HG03159 (cell line): ENCODE data around the gene SDF2.
"Not testable (repeated sequence)": the region's sequence is repeated elsewhere in the genome, so short reads cannot be mapped to it uniquely, and the experiment has no call there.

Experiments used
- ATAC-seq: cut with Tn5 transposase; IDR thresholded peaks from one replicate; pipeline ENCODE4 v1.9.1; 2021; ENCODE audit warnings: mild to moderate bottlenecking, moderate library complexity; ENCODE audit not compliant: unreplicated experiment

The SDF2 gene

GRCh38 chr17:28635506-28635905 is 26.2 kb downstream of the SDF2 start:
- ATAC-seq = no peak

GRCh38 chr17:28634206-28634865 is 27.4 kb downstream of the SDF2 start:
- ATAC-seq = no peak

- ATAC-seq = no peak
Measured at GRCh38 chr17:28626818-28627217, 34.9 kb downstream of the SDF2 start.

- no peak for ATAC-seq
Measured at GRCh38 chr17:28624148-28624547, 37.6 kb downstream of the SDF2 start.

- no peak for ATAC-seq
Measured at GRCh38 chr17:28623696-28624095, 38.0 kb downstream of the SDF2 start.

- ATAC-seq = no peak
Measured at GRCh38 chr17:28622186-28622585, 39.5 kb downstream of the SDF2 start.

GRCh38 chr17:28620010-28620409 is 41.7 kb downstream of the SDF2 start:
- ATAC-seq = no peak

GRCh38 chr17:28618464-28618863 is 43.2 kb downstream of the SDF2 start:
- no peak for ATAC-seq

- ATAC-seq = no peak
Measured at GRCh38 chr17:28616281-28616680, 45.4 kb downstream of the SDF2 start.

GRCh38 chr17:28615260-28615940 is 46.3 kb downstream of the SDF2 start:
- no peak for ATAC-seq

GRCh38 chr17:28613931-28614381 is 47.8 kb downstream of the SDF2 start, which contains the start of gene RSKR:
Gene RSKR (minus strand): TSS chr17:28614185. CDS start chr17:28614161, 24 bp downstream.
- ATAC-seq = no peak

GRCh38 chr17:28612936-28613872 is 48.5 kb downstream of the SDF2 start:
- no peak for ATAC-seq

- no peak for ATAC-seq
Measured at GRCh38 chr17:28612531-28612930, 49.2 kb downstream of the SDF2 start.

- no peak for ATAC-seq
Measured at GRCh38 chr17:28610376-28610775, 51.3 kb downstream of the SDF2 start.

GRCh38 chr17:28604031-28604430 is 57.7 kb downstream of the SDF2 start:
- ATAC-seq = not testable (repeated sequence)

- peak; percentile 38 for ATAC-seq
Measured at GRCh38 chr17:28599311-28600184, 62.2 kb downstream of the SDF2 start.

- ATAC-seq = peak; percentile 75
Measured at GRCh38 chr17:28598799-28599310, 62.9 kb downstream of the SDF2 start, which contains the start of gene SPAG5. Gene SPAG5 (minus strand): TSS chr17:28599025. CDS start chr17:28598946, 79 bp downstream.

GRCh38 chr17:28598389-28598788 is 63.3 kb downstream of the SDF2 start:
- ATAC-seq = no peak
